Measurements from ENCODE around the gene SRC. TPM values are rescaled to one million over a fixed set of nuclear protein-coding genes. Genes with fewer than 3 reads are reported as not detected.

Gene SRC
- total RNA-seq, 4 donors from 2014 or later, result 87.0 to 155 (median 130) TPM

- Histone ChIP-seq H3K4me1 (no peaks in the 10 kb centered on the region), H3K27ac (no peak overlapping the region), H3K9me3 (no peaks in the 10 kb centered on the region), H3K27me3 (no peaks in the 10 kb centered on the region), H3K4me3 (no peak overlapping the region), H3K36me3 (no peaks in the 10 kb centered on the region)
- DNase-seq, result no peak
- in situ Hi-C loops (cut with MboI; ENCODE audit: low pct_ligation_motif_present in 1 of 4, low pct_unique_long_range_greater_than_20kb in 1 of 4, low sequenced_read_pairs in 3 of 4), result no loop called here
- 62 to 74% methylated on average over 3 to 4 of the region's 4 CpGs for WGBS, 2 donors (ENCODE audit: low coverage in 1 of 2)
- TF ChIP-seq EP300 (IDR thresholded peaks at IDR 0.05; ENCODE audit: low read depth), result no peak
- no peak for TF ChIP-seq CTCF (IDR thresholded peaks at IDR 0.05)
- no peak for TF ChIP-seq POLR2AphosphoS5 (IDR thresholded peaks at IDR 0.05)
- TF ChIP-seq POLR2A (IDR thresholded peaks at IDR 0.05), result no peak
- intact Hi-C loops (cut with DNase I; ENCODE audit: low total_unique reads), result no loop called here
Measured at GRCh38 chr20:37435607-37436006, 89.7 kb downstream of the SRC start.

- H3K36me3 ChIP-seq, result no peaks in the 10 kb centered on the region
- 80 to 91% methylated on average over 1 to 9 of the region's 9 CpGs for WGBS, 2 donors (ENCODE audit: low coverage in 1 of 2)
- TF ChIP-seq CTCF (IDR thresholded peaks at IDR 0.05) (no peak), POLR2A (IDR thresholded peaks at IDR 0.05) (no peak), POLR2AphosphoS5 (IDR thresholded peaks at IDR 0.05) (no peak)
- no peaks in the 10 kb centered on the region for H3K9me3 ChIP-seq
- in situ Hi-C loops (cut with MboI; ENCODE audit: low pct_ligation_motif_present in 1 of 4, low pct_unique_long_range_greater_than_20kb in 1 of 4, low sequenced_read_pairs in 3 of 4) (no loop called here), intact Hi-C loops (cut with DNase I; ENCODE audit: low total_unique reads) (no loop called here)
- no peak overlapping the region for H3K27ac ChIP-seq
- no peak overlapping the region for H3K4me3 ChIP-seq
- H3K27me3 ChIP-seq, result no peaks in the 10 kb centered on the region
- H3K4me1 ChIP-seq, result no peaks in the 10 kb centered on the region
- DNase-seq, result no peak
Measured at GRCh38 chr20:37436527-37437186, 90.7 kb downstream of the SRC start.

- H3K36me3 ChIP-seq, result no peaks in the 10 kb centered on the region
- 94% methylated on average over 8 of the region's 8 CpGs; no CpG with 5 or more reads in 1 of the 2 donors for WGBS, 2 donors (ENCODE audit: low coverage in 1 of 2)
- TF ChIP-seq POLR2AphosphoS5 (IDR thresholded peaks at IDR 0.05) (no peak), EP300 (IDR thresholded peaks at IDR 0.05; ENCODE audit: low read depth) (no peak), CTCF (IDR thresholded peaks at IDR 0.05) (no peak), POLR2A (IDR thresholded peaks at IDR 0.05) (no peak)
- no peaks in the 10 kb centered on the region for H3K9me3 ChIP-seq
- H3K27me3 ChIP-seq, result no peaks in the 10 kb centered on the region
- H3K27ac ChIP-seq, result no peak overlapping the region
- DNase-seq, result no peak
- in situ Hi-C loops (cut with MboI; ENCODE audit: low pct_ligation_motif_present in 1 of 4, low pct_unique_long_range_greater_than_20kb in 1 of 4, low sequenced_read_pairs in 3 of 4), result no loop called here
- intact Hi-C loops (cut with DNase I; ENCODE audit: low total_unique reads), result no loop called here
- H3K4me1 ChIP-seq, result no peaks in the 10 kb centered on the region
- no peak overlapping the region for H3K4me3 ChIP-seq
Measured at GRCh38 chr20:37437676-37438075, 91.7 kb downstream of the SRC start.

- in situ Hi-C loops (cut with MboI; ENCODE audit: low pct_ligation_motif_present in 1 of 4, low pct_unique_long_range_greater_than_20kb in 1 of 4, low sequenced_read_pairs in 3 of 4), result no loop called here
- DNase-seq, result no peak
- H3K27ac ChIP-seq, result no peak overlapping the region
- TF ChIP-seq CTCF (IDR thresholded peaks at IDR 0.05) (no peak), POLR2A (IDR thresholded peaks at IDR 0.05) (no peak), POLR2AphosphoS5 (IDR thresholded peaks at IDR 0.05) (no peak), EP300 (IDR thresholded peaks at IDR 0.05; ENCODE audit: low read depth) (no peak)
- H3K36me3 ChIP-seq, result no peaks in the 10 kb centered on the region
- H3K4me3 ChIP-seq, result no peak overlapping the region
- WGBS, 2 donors (ENCODE audit: low coverage in 1 of 2), result 83% methylated on average over 24 of the region's 25 CpGs; no CpG with 5 or more reads in 1 of the 2 donors
- no peaks in the 10 kb centered on the region for H3K9me3 ChIP-seq
- no peaks in the 10 kb centered on the region for H3K27me3 ChIP-seq
- H3K4me1 ChIP-seq, result no peaks in the 10 kb centered on the region
- intact Hi-C loops (cut with DNase I; ENCODE audit: low total_unique reads), result no loop called here
Measured at GRCh38 chr20:37438464-37439222, 92.7 kb downstream of the SRC start.
